B cell (primary cell): Measurements from ENCODE around the gene XPC. TPM values are rescaled to one million over a fixed set of nuclear protein-coding genes. Genes with fewer than 3 reads are reported as not detected.

Source experiments
- ATAC-seq: fragments of 200-7000 bp; cut with Tn5 transposase; one replicate; pipeline ENCODE4 v1.10.0; 2021; ENCODE audit warnings: low read depth, mild to moderate bottlenecking, moderate number of reproducible peaks, moderate library complexity
- CTCF ChIA-PET: fragments of 350-600 bp; sonication (Branson Sonifier 250); formaldehyde crosslinking; loops from one replicate; lab custom pipeline; 2021; ENCODE audit warnings: antibody characterized with exemption, inconsistent platforms; lab: Charles Lee
- POLR2A ChIA-PET: fragments of 350-600 bp; sonication (Branson Sonifier 250); formaldehyde crosslinking; loops from one replicate; lab custom pipeline; 2021; ENCODE audit warnings: antibody characterized with exemption; lab: Charles Lee
- DNase-seq: peaks from one replicate; pipeline ENCODE4 v3.0.0; 2013
- H2AFZ ChIP-seq: 2 replicates; pipeline ENCODE4 v1.6.1; 2012; ENCODE audit warnings: mild to moderate bottlenecking, low read depth, low read length; ENCODE audit not compliant: insufficient read depth, poor library complexity, severe bottlenecking
- H3K27ac ChIP-seq, 2 donors: 1 replicate in 1 of 2; 2 replicates in 1 of 2; pipeline ENCODE4 v1.5.1; 2012 to 2013; ENCODE audit warnings: low read length in 2 of 2, mild to moderate bottlenecking in 2 of 2, moderate library complexity in 1 of 2
- H3K27me3 ChIP-seq, 4 experiments: fragments of 200-600 bp in 1 of 4; sonication (generic) in 1 of 4; replicated peaks in 1 of 4; 1 replicate in 2 of 4; 2 replicates in 2 of 4; pipeline versions ENCODE4 v1.6.1 to v1.7.0; 2013 to 2016; ENCODE audit warnings: low read length in 3 of 4, mild to moderate bottlenecking in 2 of 4, mixed read lengths in 1 of 4, moderate library complexity in 1 of 4; ENCODE audit not compliant: insufficient read depth in 4 of 4, control insufficient read depth in 3 of 4; ENCODE audit errors: control extremely low read depth in 1 of 4
- H3K36me3 ChIP-seq, 2 experiments: replicated peaks in 1 of 2; 1 replicate in 1 of 2; 2 replicates in 1 of 2; pipeline versions ENCODE4 v1.6.1 to v1.7.1; 2013; ENCODE audit warnings: low read length in 1 of 2; ENCODE audit not compliant: insufficient read depth in 2 of 2, control insufficient read depth in 1 of 2; ENCODE audit errors: control extremely low read depth in 1 of 2, extremely low read depth in 1 of 2
- H3K4me1 ChIP-seq, 2 donors: fragments of 200-600 bp in 1 of 2; sonication (generic) in 1 of 2; 1 replicate in 1 of 2; 2 replicates in 1 of 2; pipeline versions ENCODE4 v1.5.1 to v1.6.1; 2013 to 2017; ENCODE audit warnings: low read length in 2 of 2; ENCODE audit not compliant: control insufficient read depth in 2 of 2, insufficient read depth in 2 of 2
- H3K4me2 ChIP-seq: replicated peaks from 2 replicates; pipeline ENCODE3; 2012; ENCODE audit warnings: mild to moderate bottlenecking, low read depth, low read length; ENCODE audit not compliant: poor library complexity, severe bottlenecking
- H3K4me3 ChIP-seq, 5 experiments: fragments of 200-600 bp in 1 of 5; sonication (generic) in 1 of 5; 1 replicate in 3 of 5; 2 replicates in 2 of 5; pipeline versions ENCODE4 v1.5.1 to v1.7.0; 2011 to 2016; ENCODE audit warnings: low read length in 4 of 5, mild to moderate bottlenecking in 4 of 5, low read depth in 2 of 5, control low read depth in 1 of 5, moderate library complexity in 1 of 5; ENCODE audit not compliant: insufficient read depth in 1 of 5; ENCODE audit errors: control extremely low read depth in 1 of 5, extremely low read depth in 1 of 5
- H3K79me2 ChIP-seq: fragments of 200-600 bp; sonication (generic); one replicate; pipeline ENCODE4 v1.6.0; 2016; ENCODE audit warnings: low read length; ENCODE audit not compliant: control insufficient read depth, insufficient read depth
- H3K9ac ChIP-seq: fragments of 200-600 bp; sonication (generic); 2 replicates; pipeline ENCODE4 v1.6.1; 2017; ENCODE audit warnings: mild to moderate bottlenecking, low read length, moderate library complexity
- H3K9me3 ChIP-seq, 3 donors: one replicate each; pipeline versions ENCODE4 v1.6.1 to v1.7.1; 2013; ENCODE audit warnings: low read length in 2 of 3; ENCODE audit not compliant: control insufficient read depth in 2 of 3, insufficient read depth in 1 of 3; ENCODE audit errors: control extremely low read depth in 1 of 3
- H4K20me1 ChIP-seq: 2 replicates; pipeline ENCODE4 v1.6.0; 2012; ENCODE audit warnings: mild to moderate bottlenecking, low read length; ENCODE audit not compliant: insufficient read depth, control insufficient read depth, poor library complexity, severe bottlenecking
- H3K27ac Mint-ChIP-seq: one replicate; pipeline ENCODE4 v1.8.0; 2021; ENCODE audit warnings: mixed read lengths
- H3K27me3 Mint-ChIP-seq: one replicate; pipeline ENCODE4 v1.8.0; 2021; ENCODE audit warnings: mixed read lengths
- H3K4me1 Mint-ChIP-seq: one replicate; pipeline ENCODE4 v1.8.0; 2021; ENCODE audit warnings: mixed read lengths
- H3K4me3 Mint-ChIP-seq: one replicate; pipeline ENCODE4 v1.8.0; 2021; ENCODE audit warnings: mixed read lengths
- H3K9me3 Mint-ChIP-seq: one replicate; pipeline ENCODE4 v1.8.0; 2022; ENCODE audit warnings: mixed read lengths; ENCODE audit not compliant: insufficient read depth
- EZH2 ChIP-seq: IDR thresholded peaks from 2 replicates; pipeline ENCODE4 v1.6.1; 2012; ENCODE audit warnings: borderline replicate concordance, low read depth, mild to moderate bottlenecking, moderate library complexity, low read length; ENCODE audit not compliant: insufficient read depth, poor library complexity, severe bottlenecking
- WGBS: methylation state at CpG from one replicate; pipeline ENCODE4 v1.1.5; 2013; ENCODE audit warnings: missing lambda C conversion rate; ENCODE audit not compliant: insufficient coverage; 5-methylcytosine and 5-hydroxymethylcytosine counted together
- intact Hi-C: fragments of 100-400 bp; cut with micrococcal nuclease; formaldehyde crosslinking; loops from one replicate; pipeline ENCODE4 v1.10.0; 2022
- polyA plus RNA-seq: library from polyadenylated mRNA; depleted of rRNA; stranded (reverse); fragments of >200 nt; gene quantifications from 2 replicates; pipeline ENCODE4 v1.2.3, GENCODE V29; 2012
- total RNA-seq, 2 donors: library from RNA; stranded (reverse); fragments of 120-200 nt in 1 of 2; gene quantifications; 1 replicate in 1 of 2; 2 replicates in 1 of 2; pipeline versions ENCODE4 v1.2.3 to v1.2.4, GENCODE V29; 2013 to 2022
- TF ChIP-seq, protein P1 (sequence below): fragments of 200-600 bp; IDR thresholded peaks from one replicate; pipeline ENCODE4 v1.8.0; 2022; ENCODE audit warnings: antibody characterized with exemption, mild to moderate bottlenecking

XPC gene
- total and polyA plus RNA-seq, 2 donors (not counting 1 experiment from before 2014, with no cell fraction given), result 22.5 to 67.6 TPM

DNA sequence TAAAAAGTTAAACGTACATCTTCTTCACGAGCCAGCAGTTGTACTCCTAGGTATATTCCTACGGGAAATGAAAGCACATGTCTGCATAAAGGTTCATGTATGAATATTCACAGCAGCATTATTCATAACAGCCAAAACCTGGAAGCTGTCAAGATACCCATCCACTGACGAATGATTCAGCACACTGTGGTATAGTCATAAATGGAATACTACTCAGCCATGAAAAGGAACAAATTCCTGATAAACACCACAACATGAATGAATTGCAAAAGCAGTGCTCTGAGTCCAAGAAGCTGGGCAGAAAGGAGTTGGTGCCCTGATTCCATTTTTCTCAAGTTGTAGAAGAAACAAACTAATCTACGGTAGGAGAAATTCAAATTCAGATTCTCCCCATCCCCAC lies 49.7 kb downstream of the XPC start:
- POLR2A ChIA-PET, result no interaction called here

DNA sequence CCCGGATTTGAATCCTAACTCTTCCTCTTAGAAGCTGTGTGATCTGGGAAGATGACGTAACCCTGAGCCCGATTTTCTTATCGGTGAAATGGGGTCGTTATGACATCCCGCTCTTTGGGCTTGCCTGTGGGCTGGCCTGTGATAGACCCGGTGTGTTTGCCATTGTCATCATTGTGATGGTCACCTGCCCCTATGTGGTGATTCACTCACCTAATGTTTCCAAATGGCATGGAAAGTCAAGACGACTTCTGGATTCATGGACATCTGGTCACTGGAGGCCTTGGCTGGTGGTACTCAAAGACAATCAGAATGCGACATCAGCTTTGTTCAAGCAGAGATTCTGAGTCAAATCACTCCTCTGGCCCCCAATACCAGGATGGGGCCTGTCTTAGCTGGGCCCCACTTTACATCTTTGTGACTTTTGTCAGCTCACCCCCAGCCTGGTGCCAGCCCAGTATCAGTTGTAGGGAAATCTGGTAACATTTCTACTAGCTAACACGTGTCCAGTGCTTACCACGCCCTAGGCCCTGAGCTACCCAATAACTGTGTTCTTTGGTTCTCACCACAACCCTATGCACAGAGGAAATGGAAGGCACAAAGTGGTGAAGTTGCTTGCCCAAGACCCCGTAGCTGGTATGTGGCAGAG lies 50.8 kb downstream of the XPC start:
- Histone ChIP-seq H3K4me3 (no peak overlapping the region), H4K20me1 (peaks cover 31% of the 10 kb centered on the region), H3K9ac (no peak overlapping the region), H3K27me3 (no peaks in the 10 kb centered on the region), H3K27ac (no peak overlapping the region), H3K36me3 (peaks cover 0 to 34% of the 10 kb centered on the region in 2 experiments), H3K4me2 (no peak overlapping the region), H3K79me2 (peaks cover 61% of the 10 kb centered on the region), H2AFZ (no peak overlapping the region), H3K9me3 (no peaks in the 10 kb centered on the region), H3K4me1 (peaks cover 24 to 32% of the 10 kb centered on the region in 2 donors)
- DNase-seq (peak; percentile 5), ATAC-seq (no peak)
- intact Hi-C loops, result loop anchor here (10.0 kb wide), 1 partner anchor 1477 kb away; the partner anchor contains the start of genes BTD and HACL1
- Mint-ChIP-seq H3K4me1 (peaks cover 39% of the 10 kb centered on the region), H3K4me3 (peak overlapping the region; percentile 27), H3K27ac (no peak overlapping the region), H3K9me3 (no peaks in the 10 kb centered on the region), H3K27me3 (no peaks in the 10 kb centered on the region)
- no peak for TF ChIP-seq EZH2
- TF ChIP-seq, protein P1, sequence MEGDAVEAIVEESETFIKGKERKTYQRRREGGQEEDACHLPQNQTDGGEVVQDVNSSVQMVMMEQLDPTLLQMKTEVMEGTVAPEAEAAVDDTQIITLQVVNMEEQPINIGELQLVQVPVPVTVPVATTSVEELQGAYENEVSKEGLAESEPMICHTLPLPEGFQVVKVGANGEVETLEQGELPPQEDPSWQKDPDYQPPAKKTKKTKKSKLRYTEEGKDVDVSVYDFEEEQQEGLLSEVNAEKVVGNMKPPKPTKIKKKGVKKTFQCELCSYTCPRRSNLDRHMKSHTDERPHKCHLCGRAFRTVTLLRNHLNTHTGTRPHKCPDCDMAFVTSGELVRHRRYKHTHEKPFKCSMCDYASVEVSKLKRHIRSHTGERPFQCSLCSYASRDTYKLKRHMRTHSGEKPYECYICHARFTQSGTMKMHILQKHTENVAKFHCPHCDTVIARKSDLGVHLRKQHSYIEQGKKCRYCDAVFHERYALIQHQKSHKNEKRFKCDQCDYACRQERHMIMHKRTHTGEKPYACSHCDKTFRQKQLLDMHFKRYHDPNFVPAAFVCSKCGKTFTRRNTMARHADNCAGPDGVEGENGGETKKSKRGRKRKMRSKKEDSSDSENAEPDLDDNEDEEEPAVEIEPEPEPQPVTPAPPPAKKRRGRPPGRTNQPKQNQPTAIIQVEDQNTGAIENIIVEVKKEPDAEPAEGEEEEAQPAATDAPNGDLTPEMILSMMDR, result no peak
- ChIA-PET POLR2A (no interaction called here), CTCF (no interaction called here)
- WGBS, result 97% methylated on average over 12 of the region's 12 CpGs

More for the DNA sequence above, 49.7 kb downstream of the XPC start:
- DNase-seq, result no peak
- no CpG with 5 or more reads among the region's 5 CpGs for whole genome bisulfite sequencing
- H3K4me3 ChIP-seq, result no peak overlapping the region
- H3K27me3 Mint-ChIP-seq, result no peaks in the 10 kb centered on the region
- H3K27ac ChIP-seq, result no peak overlapping the region
- H3K9ac ChIP-seq, result no peak overlapping the region
- CTCF ChIA-PET, result no interaction called here
- no peaks in the 10 kb centered on the region for H3K9me3 Mint-ChIP-seq
- intact Hi-C loops, result loop anchor here (10.0 kb wide), 1 partner anchor 1476 kb away; the partner anchor contains the start of genes BTD and HACL1
- peaks cover 0 to 45% of the 10 kb centered on the region in 2 experiments for H3K36me3 ChIP-seq
- peaks cover 29% of the 10 kb centered on the region for H3K4me1 Mint-ChIP-seq
- H3K79me2 ChIP-seq, result peaks cover 50% of the 10 kb centered on the region
- no peak for ATAC-seq
- H3K27me3 ChIP-seq, result no peaks in the 10 kb centered on the region
- peaks cover 18 to 25% of the 10 kb centered on the region in 2 donors for H3K4me1 ChIP-seq
- H3K9me3 ChIP-seq, result no peaks in the 10 kb centered on the region
- peaks cover 31% of the 10 kb centered on the region for H4K20me1 ChIP-seq
- no peak overlapping the region for H2AFZ ChIP-seq
- H3K27ac Mint-ChIP-seq, result no peak overlapping the region
- TF ChIP-seq, protein P1, result no peak
- TF ChIP-seq EZH2, result no peak
- no peak overlapping the region for H3K4me2 ChIP-seq
- no peak overlapping the region for H3K4me3 Mint-ChIP-seq
